Hematopoietic multipotent progenitor cell treated with erythropoietin and hydrocortisone succinate and interleukin-3 and kit ligand, for 4 days (in vitro differentiated cells): ENCODE results near the gene FRS3.
A peak's percentile ranks its signal among the peaks of the same experiment; 100 is the strongest.
"Not testable (repeated sequence)": the region's sequence is repeated elsewhere in the genome, so short reads cannot be mapped to it uniquely, and the experiment has no call there.

Experiments
- DNase-seq: peaks from one replicate; pipeline ENCODE4 v3.0.0-alpha.2; 2015

Gene FRS3

DNA sequence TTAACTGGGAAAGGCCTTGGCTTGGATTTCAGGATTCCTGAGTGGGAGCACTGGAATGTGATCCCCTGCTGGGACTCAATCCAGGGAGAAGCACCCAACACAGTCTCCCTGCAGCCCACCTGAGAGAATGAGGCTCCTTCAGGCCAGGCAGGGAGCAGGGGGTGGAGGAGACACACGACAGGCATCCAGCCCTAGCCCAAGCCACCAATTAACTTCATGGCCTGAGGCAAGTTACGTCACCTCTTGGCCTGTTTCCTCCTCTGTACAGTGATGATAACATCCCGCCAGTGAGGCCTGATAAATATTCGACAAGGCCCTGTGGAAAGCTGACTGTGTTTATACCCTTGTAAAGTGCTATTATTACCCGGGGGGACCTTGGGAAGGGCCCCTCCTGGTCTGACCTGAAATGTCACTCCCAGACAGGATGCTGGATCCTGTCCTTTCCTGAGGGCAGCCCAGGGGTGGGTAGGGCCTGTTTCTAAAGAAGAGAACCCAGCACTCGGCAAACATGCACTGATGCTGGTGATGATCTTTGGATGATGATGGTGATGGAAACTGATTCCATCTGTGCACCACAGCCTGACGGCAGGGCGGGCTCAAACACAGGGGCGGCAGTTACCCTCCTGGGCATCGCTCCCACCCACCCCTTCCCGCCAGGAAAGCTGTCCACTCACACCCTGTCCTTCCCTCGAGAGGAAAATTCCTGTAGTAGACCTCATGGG lies 12.4 kb downstream of the FRS3 start:
- peak; percentile 90 for DNase-seq

DNA sequence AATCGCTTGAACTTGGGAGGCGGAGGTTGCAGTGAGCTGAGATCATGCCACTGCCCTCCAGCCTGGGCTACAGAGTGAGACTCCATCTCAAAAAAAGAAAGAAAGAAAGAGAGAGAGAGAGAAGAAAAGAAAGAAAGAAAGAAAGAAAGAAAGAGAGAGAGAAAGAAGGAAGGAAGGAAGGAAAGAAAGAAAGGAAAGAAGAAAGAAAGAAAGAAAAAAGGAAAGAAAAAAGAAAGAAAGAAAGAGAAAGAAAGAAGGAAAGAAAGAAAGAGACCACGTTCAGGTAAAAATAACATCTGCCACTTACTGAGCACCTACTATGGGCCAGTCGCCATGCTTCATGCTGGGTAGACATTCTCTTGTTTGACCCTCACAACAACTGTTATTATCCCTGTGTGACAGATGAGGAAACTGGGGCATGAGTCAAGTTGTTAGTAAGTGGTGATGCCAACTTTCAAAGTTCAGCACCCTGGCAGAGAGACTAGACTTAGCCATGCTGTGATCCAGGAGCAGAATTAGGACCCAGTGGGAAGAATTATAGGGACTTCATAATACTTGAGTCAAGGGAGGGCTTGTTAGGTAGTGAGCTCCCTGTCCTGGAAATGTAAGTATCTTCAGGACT lies 13.5 kb downstream of the FRS3 start:
- not testable (repeated sequence) for DNase-seq

DNA sequence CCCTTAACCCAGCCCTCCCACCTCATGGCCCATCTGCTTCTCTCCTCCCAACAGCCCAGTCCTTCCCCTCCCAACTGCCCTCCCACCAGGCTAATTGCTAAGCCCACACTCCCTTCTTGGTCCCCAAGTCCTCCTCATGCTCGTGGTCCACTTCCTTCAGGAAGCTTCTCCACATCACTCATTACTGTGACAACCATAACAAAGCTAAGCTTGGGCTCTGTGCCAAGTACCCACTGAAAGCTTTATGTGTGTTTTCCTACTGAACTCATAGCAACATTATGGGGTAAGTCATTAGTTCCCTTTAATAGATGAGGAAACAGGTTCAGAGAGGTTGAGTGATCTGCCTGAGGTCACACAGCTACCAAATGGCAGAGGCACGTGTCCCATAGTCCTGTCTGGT lies 16.2 kb downstream of the FRS3 start:
- DNase-seq, result no peak

DNA sequence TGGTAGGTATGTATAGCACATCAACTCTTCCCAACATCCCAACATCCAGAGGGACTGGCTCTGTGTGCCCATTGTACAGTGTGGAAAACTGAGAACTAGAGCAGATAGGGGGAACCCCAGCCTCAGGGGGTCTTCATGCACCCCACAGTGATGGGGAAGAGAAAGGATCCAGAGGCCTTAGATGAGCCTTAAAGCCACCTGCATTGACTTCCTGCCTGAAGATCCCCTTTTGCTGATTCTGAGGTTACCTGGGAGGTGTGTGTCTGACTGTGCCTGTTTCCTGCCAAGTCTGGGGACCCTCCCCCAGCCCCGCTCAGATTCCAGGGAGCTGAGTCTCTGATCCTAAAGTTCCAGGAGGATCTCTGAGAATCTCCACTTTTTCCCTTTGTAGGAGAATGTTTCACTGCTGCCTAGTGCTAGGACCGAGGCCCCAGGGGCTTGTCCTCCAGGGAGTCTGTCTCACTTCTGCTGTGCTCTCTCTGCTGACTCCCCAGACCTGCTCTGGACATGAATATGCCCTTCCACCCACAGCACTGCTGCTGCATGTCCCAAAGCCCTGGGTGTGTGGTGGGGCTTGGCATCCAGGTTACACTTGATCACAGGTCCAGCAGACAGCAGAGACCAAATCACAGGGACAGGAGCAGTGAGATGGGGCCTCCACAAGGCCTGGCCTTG lies 19.7 kb downstream of the FRS3 start:
- DNase-seq, result no peak

DNA sequence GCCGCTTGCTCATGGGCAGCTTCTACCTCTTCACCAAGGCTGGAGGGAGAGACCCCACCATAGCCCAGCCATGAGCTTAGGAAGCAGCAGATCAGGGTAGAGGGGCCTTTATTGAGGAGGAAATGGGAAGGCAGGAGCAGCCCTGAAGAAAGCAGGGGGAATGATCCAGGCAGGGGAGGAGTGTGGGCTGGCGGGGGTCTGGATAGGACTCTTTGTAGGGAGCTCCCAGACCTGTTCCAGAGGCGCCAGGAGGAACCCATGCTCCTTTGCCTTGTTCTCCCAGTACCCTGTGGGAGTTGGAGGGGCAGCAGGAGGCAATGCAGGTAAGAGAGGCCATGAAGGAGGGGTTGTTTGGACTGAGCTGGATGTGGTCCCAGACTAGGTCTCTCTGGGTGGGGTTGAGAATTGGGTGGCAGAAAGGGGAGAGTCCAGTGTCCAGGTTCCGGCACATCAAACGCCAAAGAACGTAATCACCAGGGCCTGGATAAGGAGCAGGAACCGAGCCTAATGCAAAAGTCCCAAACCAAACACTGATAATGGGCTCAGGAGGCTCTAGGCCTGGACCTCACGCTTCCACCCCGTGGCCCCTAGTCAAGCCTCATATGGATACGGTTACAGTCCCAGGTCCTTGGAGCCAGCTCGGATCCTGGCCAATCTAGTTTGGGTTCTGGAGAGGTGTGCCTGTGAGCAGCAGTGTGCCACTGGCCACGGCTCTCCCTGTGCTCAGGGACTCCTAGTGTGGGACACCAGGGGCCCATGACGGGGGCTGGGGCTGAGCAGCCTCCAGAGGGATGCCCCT lies 20.4 kb downstream of the FRS3 start:
- DNase-seq, result no peak

DNA sequence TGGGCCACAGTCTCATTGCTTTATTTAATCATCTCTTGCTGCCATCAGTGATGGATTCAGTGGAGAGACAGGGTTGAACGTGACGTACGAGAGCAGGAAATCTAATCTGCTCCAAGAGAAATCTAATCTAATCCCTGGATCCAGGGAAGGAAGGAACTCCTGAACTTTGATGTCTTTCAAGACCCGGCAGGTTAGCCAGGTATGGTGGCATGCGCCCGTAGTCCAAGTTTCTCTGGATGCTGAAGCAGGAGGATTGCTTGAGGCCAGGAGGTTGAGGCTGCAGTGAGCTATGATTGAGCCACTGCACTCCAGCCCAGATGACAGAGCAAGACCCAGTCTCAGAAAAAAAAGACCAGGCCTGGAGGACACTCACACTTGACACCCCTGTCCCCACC lies 21.1 kb downstream of the FRS3 start:
- no peak for DNase-seq

DNA sequence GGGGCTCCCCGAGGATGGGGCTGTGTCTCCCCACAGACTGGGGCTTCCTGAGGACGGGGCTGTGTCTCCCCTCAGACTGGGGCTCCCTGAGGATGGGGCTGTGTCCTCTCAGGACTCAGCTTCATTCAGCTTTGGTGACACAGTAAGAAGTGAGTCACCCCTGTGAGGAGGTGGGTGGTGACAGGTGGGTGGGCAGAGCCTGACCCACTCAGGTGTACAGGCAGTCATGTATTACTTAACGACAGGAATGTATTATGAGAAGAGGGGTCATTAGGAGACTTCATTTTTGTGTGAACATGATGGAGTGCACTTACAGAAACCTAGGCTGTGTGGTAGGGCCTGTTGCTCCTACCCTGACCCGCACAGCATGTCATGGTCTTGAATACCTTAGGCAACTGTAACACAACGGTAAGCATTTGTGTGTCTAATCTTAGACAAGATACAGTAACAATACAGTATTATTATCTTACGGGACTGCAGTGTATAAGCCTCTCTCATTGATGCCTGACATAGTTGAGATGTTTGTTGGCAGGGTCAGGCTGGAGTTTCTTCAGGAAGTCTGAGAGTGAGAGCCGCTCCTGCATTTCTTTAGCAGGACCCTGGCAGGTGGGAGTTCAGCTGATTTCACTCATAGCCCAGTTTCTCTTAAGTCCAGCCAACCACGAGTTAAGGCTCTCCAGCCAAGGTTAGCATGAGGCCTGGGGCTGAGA lies 21.6 kb downstream of the FRS3 start:
- DNase-seq, result no peak

DNA sequence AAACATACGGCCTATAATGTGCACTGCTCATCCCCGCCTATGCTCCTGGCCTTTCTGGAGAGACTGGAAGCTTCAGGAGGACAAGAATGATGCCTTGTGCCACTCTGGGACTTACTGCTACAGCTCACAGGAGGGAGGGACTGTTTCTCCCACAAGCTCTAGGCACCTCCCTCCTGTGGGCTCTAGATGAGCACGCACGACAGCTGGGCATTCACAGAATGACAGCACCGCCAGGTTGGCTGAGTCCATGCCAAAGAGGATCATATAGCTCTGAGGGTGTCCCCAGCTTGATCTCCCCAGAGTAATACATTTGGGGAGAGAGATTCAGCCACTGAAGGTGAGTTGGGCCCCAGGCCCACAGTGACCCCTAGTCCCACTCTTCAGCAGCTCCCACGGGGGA lies 22.4 kb downstream of the FRS3 start:
- DNase-seq, result no peak

DNA sequence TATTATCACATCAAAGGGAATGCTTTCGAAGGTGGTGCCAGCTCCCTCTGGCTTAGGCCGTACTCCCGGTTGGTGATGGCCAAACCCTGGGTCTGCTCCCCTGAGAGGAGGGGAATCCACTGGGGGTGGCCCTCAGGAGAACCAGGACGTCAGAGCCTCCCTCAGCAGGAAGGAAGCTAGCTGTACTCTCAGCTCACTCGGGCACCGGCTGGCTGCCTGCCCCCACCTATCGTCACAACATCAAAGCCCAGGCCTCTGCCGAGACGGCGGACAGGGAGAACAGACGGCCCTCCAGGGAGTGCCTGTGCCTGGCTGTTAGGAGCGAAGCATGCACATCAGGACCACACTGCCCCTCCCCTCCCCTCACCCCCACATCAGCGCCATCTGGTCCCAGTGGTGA lies 23.3 kb downstream of the FRS3 start:
- no peak for DNase-seq

DNA sequence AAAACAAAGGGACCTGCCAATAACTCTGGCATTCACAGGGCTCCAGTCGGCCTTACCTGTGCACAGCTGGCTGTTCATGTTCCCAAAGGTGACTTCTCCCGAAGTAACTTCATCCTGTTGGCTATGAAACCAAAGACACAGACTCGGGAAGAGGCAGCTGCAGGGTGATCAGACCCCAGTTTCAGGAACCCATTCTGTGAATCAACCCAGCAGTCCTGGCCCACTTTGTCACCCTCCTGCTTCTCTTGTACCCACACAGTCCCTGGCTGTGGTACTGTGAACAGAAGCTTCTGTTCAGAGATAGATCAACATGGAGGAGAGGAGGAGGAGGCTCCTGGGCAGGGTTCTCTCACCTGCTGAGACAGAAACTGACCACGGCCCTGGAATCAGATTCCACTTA lies 23.8 kb downstream of the FRS3 start:
- DNase-seq, result no peak

DNA sequence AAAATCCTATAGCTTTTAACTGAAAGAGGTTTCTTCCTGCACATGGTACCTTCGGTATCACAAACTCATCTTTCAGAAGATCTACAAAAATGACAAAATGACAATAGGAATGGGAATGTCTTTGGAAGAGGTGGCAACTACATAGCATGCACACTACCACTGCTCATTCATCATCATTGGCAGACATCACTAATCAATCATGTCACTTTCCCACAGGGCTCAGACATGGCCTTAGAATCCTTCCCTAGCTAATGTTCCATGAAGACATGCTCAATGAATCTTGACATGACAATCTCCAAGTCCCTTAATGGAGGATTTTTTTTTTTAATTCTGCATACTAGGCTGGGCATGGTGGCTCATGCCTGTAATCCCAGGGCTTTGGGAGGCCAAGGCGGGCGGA lies 29.3 kb downstream of the FRS3 start:
- no peak for DNase-seq

DNA sequence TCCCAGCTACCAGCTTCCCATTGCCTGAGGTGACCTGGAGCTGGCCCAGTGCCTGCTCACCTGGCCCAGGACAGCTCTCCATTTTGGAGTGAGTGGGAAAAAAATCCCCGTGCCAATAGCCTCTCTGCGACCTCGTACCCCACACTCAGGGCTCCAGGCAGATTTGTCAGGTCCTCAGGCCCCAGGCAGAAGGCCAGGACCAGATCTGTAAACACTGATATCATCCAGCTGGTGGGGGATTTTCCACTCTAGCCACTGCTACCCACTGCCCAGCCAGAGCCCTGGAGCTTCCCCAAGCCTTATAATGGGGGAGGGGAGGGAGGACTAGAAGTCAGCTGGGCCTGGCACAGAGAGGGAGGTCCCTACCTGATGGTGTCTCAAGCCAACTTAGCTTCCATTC lies 31.2 kb downstream of the FRS3 start:
- DNase-seq, result no peak

DNA sequence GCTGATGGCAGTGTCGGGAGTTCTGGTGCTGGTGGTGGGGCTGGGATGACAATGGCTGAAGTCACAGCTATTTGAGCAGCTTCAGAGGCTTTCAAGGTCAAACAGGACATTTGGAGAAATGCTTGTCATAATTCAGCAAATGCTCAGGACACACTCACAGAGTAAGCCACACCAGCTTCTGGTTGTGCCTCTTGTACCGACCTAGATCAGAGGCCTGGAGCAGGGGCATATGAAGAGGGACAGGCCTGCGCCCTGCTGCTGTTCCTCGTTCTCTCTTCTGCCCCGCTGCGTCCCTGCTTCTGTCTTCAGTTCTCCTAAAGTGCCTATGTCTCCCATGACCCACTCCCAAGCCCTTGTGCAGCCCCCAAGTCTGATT lies 31.6 kb downstream of the FRS3 start:
- DNase-seq, result no peak

DNA sequence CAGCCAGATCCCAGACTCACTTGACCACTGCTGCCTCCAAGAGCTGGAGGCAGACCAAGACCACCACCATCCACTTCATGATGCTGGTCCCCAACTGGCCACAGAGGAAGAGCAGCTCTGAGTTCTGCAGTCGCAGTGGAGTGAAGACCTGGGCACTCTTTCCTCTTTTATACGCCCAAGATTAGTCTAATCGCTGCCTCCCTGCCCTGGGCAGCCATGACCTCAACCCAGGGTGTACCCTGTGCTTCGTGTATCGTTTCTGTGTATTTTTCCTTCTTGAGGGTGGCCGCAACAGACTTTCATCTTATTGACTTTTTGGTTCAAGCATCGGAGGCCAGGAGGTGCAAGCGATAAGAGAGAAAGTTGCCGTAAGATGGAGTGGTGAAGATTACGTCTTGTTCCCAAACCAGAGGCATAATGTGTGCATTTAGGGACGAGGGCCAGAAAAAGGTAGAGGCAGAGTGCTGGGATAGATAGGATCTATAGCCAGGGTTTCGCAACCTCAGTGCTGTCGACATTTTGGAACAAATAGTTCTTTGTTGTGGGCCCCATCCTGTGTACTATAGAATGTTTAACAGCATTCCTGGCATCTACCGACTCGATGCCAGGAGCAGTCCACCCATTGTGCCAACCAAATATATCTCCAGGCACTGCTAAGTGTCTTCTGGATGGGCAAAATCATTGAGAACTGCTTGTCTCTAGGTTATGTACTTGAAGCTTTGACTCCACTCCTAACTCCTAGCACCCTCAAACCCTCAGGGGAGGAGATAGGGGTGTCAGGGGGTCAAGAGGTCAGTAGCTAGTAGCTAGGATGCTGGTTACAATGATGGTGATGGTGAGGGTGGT lies 32.2 kb downstream of the FRS3 start, which contains the start of gene PGC:
Gene PGC (minus strand): TSS at position 142 of the 846 bp plus-strand sequence. CDS start 63 bp downstream, at position 79.
- DNase-seq, result no peak

DNA sequence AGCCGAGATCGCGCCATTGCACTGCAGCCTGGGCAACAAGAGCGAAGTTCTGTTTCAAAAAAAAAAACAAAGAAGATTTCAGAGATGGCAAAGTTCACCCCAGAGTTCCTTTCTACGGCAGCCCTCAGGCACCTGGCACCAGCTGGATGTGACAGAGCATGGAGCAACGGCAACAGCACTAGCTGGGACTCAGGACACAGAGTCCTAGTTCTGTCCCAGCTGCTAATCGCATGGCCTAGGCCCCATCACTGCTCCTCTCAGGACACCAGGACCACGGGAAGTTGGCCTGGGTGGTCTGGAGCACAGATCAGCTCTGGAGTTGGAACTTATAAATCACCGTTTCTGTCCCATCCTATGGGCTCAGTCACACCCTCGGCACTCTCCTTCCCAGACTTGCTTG lies 33.6 kb downstream of the FRS3 start:
- DNase-seq, result no peak

DNA sequence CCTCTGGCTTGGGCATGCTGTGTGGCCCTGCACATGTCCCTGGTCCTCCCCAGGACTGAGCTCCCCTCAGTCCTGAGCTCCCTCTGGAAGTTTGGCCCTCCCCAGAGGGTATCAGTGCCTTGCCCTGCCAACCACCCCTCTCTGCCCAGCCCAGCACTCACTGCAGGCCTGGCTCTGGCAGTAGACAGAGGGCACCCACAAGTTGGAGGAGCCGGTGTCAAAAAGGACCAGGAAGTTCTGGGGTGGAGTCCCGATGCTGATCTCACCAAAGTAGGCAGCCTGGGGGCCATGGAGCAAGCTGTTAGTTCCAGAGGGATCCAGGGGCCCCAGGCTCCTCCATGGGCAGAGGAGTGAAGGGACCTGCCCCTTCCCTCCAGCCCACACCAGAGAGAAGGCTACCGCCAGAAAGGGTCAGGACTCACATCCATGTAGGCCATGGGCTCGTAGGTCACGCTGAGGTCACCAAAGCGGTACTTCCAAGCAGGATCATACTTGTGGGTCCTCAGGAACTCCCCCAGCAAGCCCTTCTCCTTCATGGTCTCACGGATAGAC lies 35.4 kb downstream of the FRS3 start:
- no peak for DNase-seq

DNA sequence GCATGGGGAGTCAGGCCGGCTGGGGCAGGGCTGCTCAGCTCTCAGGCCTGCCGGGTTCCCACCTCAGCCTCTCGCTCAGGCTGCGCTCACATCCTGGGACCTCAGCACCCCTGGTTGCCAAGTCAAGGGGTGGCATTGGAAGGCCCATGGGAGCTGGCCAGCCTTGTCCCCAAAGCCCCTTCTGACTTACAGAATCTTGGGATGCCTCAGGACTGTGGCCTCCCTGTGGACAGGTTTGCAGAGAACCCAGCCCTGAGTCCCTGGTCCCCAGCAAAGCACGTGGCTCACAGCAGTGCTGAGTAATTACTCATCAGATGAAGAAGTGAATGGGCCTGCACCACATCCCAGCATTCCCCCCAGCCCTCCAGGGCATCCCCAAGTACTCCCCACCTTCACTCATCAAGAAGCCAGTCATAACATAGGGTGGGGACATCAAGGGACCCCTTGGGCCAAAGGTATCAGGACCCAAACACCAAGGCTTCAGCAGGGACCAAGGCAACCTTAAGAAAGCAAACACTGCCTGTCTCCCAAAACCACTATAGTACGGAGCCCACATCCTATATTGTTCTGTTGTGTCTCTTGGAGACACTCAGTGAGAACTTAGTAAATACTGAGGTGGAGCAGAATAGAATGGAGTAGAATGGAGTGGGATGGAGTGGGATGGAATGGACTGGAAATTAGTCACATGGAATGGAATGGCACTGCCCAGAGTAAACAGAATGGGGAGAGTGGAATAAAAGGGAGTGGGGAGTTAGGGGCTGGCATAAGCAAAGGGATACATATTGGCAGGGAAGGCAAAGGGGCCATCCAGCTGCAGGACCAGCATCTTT lies 36.1 kb downstream of the FRS3 start:
- DNase-seq, result no peak

DNA sequence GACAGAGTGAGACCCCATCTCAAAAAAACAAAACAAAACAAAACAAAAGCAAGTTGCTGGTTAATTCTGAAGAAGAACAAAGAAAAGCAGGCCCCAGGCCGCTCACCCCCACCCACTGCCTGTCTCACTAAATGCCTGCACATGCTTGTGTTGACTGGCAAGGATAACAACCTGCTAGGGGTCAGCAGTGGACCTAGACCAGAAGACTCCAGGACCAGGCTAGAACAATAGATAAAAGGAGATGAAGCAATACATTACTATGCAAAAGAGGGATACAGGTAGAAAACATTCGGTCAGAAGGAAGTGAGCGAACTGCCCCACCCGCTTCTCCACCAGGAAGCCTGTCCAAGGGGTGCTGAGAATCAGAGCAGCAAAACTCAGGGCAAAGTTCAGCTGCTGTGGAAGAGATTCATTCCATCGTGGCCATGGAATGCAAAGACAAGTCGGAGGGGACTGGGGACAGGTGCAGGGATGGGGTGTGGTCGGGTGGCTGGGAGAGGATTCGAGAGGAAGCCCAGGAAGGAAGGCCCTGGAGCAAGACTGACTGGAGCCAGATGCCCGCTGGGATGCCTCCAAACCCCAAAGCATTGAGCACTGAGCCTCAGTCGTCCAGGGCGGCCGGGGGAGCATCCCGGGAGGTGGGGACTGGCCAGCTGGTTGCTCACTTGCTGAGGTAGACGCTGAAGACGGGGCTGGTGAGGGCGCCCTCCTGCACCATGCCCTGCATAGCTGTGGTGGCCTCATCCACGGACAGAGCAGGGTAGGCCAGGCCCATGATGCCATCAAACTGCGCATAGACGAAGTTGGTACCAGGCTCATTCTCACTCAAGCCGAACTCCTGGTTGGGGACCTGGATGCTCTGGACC lies 37.8 kb downstream of the FRS3 start:
- DNase-seq, result no peak

DNA sequence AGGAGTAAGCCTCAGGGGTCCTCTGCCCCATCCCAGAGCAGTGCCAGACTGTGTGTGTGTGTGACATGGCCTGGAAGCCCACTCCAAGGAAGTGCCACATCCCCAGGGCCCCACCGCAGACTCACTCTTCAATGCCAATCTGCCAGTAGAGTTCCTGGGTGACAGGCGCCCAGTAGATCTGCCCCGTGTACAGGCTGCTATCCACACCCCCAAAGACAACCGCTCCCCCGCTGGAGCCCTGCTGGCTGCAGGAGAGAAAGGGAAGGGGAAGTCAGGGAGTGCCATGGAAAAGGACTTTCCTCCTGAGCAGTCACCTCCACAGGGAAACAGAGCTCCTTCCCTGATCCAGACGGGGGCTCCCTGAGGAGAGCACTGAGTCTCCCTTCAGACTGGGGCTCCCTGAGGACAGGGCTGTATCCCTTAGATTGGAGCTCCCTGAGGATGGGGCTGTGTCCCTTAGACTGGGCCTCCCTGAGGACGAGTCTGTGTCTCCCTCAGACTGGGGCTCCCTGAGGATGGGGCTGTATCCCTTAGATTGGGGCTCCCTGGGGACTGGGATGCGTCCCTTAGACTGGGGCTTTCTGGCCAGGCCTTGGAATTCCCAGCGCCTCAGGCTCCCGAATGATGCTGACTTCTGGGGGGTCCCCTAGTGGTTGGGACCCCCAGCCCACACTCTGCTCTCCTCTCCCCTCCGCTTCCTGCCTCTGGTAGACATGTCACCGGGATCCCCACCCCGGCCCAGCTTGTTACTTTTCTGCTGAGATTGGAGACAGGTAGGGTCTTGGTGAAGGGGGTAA lies 39.1 kb downstream of the FRS3 start:
- DNase-seq, result no peak
